Amygdala (tissue), 56 donors: ENCODE results near the gene ANKRD66.
"Not testable (repeated sequence)": the region's sequence is repeated elsewhere in the genome, so short reads cannot be mapped to it uniquely, and the experiment has no call there.

ENCODE experiments used
- DNase-seq, 56 donors: peaks; one replicate each; lab custom pipeline; 2025; lab: John Stamatoyannopoulos, UW

ANKRD66 gene

GRCh38 chr6:46746696-46747095, at the start of gene ANKRD66:
Gene ANKRD66, plus strand, starts transcription at chr6:46746933. Its CDS starts 5,016 bp downstream, at chr6:46751949.
- DNase-seq, result peak in 3 of 56 donors; percentile 1

GRCh38 chr6:46699970-46700369, 46.8 kb upstream of the ANKRD66 start:
- no peak for DNase-seq

GRCh38 chr6:46704562-46704961, 42.2 kb upstream of the ANKRD66 start:
- DNase-seq, result peak in 4 of 56 donors; percentile 1 to 12 (median 8)

GRCh38 chr6:46706464-46706863, 40.3 kb upstream of the ANKRD66 start:
- DNase-seq, result no peak

GRCh38 chr6:46711491-46711890, 35.2 kb upstream of the ANKRD66 start:
- no peak for DNase-seq

GRCh38 chr6:46715141-46715540, 31.6 kb upstream of the ANKRD66 start:
- no peak for DNase-seq

GRCh38 chr6:46719099-46719498, 27.6 kb upstream of the ANKRD66 start:
- DNase-seq, result peak in 1 of 56 donors; percentile 17

- DNase-seq, result no peak
These were observed 26.3 kb upstream of the ANKRD66 start for GRCh38 chr6:46720401-46720800.

- DNase-seq, result no peak
These were observed 16.9 kb upstream of the ANKRD66 start for GRCh38 chr6:46729787-46730326.

GRCh38 chr6:46730921-46731461, 15.7 kb upstream of the ANKRD66 start:
- no peak for DNase-seq

- DNase-seq, result no peak
These were observed 13.4 kb upstream of the ANKRD66 start for GRCh38 chr6:46733341-46733801.

- DNase-seq, result peak in 19 of 56 donors; percentile 4 to 50 (median 31)
These were observed 11.6 kb upstream of the ANKRD66 start, which contains the start of gene PLA2G7 for GRCh38 chr6:46734867-46735719. Gene PLA2G7, minus strand, starts transcription at chr6:46735375. Its CDS starts 12,484 bp downstream, at chr6:46722891.

GRCh38 chr6:46735720-46736031, 11.1 kb upstream of the ANKRD66 start:
- DNase-seq, result peak in 1 of 56 donors; percentile 31

- DNase-seq, result no peak
These were observed 9.8 kb upstream of the ANKRD66 start for GRCh38 chr6:46736906-46737305.

- no peak for DNase-seq
These were observed 5.3 kb upstream of the ANKRD66 start for GRCh38 chr6:46741482-46741881.

- DNase-seq, result no peak
These were observed 4.8 kb upstream of the ANKRD66 start for GRCh38 chr6:46741910-46742309.

GRCh38 chr6:46743425-46744158, 3.1 kb upstream of the ANKRD66 start:
- DNase-seq, result no peak

- DNase-seq, result not testable (repeated sequence)
These were observed 2.5 kb upstream of the ANKRD66 start for GRCh38 chr6:46744159-46744725.

GRCh38 chr6:46745973-46746372, 760 bp upstream of the ANKRD66 start:
- no peak for DNase-seq

- DNase-seq, result no peak
These were observed 2.3 kb downstream of the ANKRD66 start for GRCh38 chr6:46748940-46749503.
